K562 (cell line): ENCODE results near the gene ZDHHC8. TPM values are rescaled to one million over a fixed set of nuclear protein-coding genes. Genes with fewer than 3 reads are reported as not detected.

ENCODE experiments used
- ATAC-seq: fragments of 200-7000 bp; cut with Tn5 transposase; 3 replicates; pipeline ENCODE4 v1.9.1; 2020; ENCODE audit warnings: moderate library complexity
- BruUV-seq: library from RNA; stranded (reverse); fragments of 400-500 nt; replicated peaks from 2 replicates; lab custom pipeline; 2021; lab: Mats Ljungman, UMichigan
- CTCF ChIA-PET: fragments of 300-600 bp; formaldehyde crosslinking; extraction: SDS; loops from one replicate; lab custom pipeline; 2021; ENCODE audit warnings: low intra/inter-chr PET ratio; lab: Yijun Ruan, JAX
- POLR2A ChIA-PET: fragments of 300-600, 350-650 bp; sonication (Branson Sonifier 250); formaldehyde crosslinking; extraction: SDS; loops from one replicate; lab custom pipeline; 2021; ENCODE audit warnings: antibody characterized with exemption, inconsistent platforms; lab: Yijun Ruan, JAX
- DNase-seq, 4 experiments: peaks; one replicate each; pipeline versions ENCODE4 v3.0.0 to v3.0.0-alpha.2; 2011 to 2018; ENCODE audit warnings: low spot score in 3 of 4, mixed read lengths in 3 of 4; ENCODE audit errors: extremely low read depth in 1 of 4
- FAIRE-seq: peaks from 2 replicates; lab custom pipeline; 2011; peaks lifted over from hg19 to GRCh38; lab: Jason Lieb, UNC
- H2AFZ ChIP-seq: 2 replicates; pipeline ENCODE4 v1.6.0; 2011; ENCODE audit warnings: low read depth, low read length, control low read depth, inconsistent platforms
- H3K27ac ChIP-seq: fragments of 200-600 bp; 3 replicates; pipeline ENCODE4 v1.8.0; 2011; ENCODE audit warnings: low read depth, mild to moderate bottlenecking, control low read depth, inconsistent platforms, low read length, moderate library complexity, mixed read lengths; ENCODE audit errors: extremely low read depth
- H3K27me3 ChIP-seq, 2 experiments: fragments of 300-600 bp in 1 of 2; 2 replicates in 1 of 2; 3 replicates in 1 of 2; pipeline versions ENCODE4 v1.6.0 to v1.8.0; 2011; ENCODE audit warnings: inconsistent platforms in 2 of 2, low read length in 2 of 2, mild to moderate bottlenecking in 1 of 2, mixed read lengths in 1 of 2, moderate library complexity in 1 of 2; ENCODE audit not compliant: control insufficient read depth in 2 of 2, insufficient read depth in 2 of 2
- H3K36me3 ChIP-seq: fragments of 300-600 bp; 3 replicates; pipeline ENCODE4 v1.8.0; 2011; ENCODE audit warnings: mild to moderate bottlenecking, low read length, inconsistent platforms; ENCODE audit not compliant: control insufficient read depth, insufficient read depth
- H3K4me1 ChIP-seq, 2 experiments: fragments of 200-600 bp in 1 of 2; replicated peaks in 1 of 2; 2 replicates in 1 of 2; 3 replicates in 1 of 2; pipeline versions ENCODE4 v1.5.1 to v1.8.0; 2011; ENCODE audit warnings: inconsistent platforms in 2 of 2, low read length in 2 of 2, mild to moderate bottlenecking in 1 of 2, mixed read lengths in 1 of 2, moderate library complexity in 1 of 2; ENCODE audit not compliant: control insufficient read depth in 2 of 2, insufficient read depth in 2 of 2
- H3K4me2 ChIP-seq: 2 replicates; pipeline ENCODE4 v1.6.1; 2011; ENCODE audit warnings: low read length, control low read depth, inconsistent platforms, mixed read lengths; ENCODE audit not compliant: insufficient read depth
- H3K4me3 ChIP-seq: fragments of 200-600 bp; sonication (generic), shearing (Covaris generic); 2 replicates; pipeline ENCODE4 v1.5.1; 2016; ENCODE audit warnings: control low read depth, inconsistent platforms
- H3K79me2 ChIP-seq: fragments of 200-600 bp; 3 replicates; pipeline ENCODE4 v1.8.0; 2011; ENCODE audit warnings: low read length, inconsistent platforms; ENCODE audit not compliant: control insufficient read depth, insufficient read depth
- H3K9ac ChIP-seq, 2 experiments: 2 replicates each; pipeline versions ENCODE4 v1.6.0 to v1.6.1; 2011; ENCODE audit warnings: low read depth in 2 of 2, low read length in 2 of 2, control low read depth in 1 of 2, inconsistent platforms in 1 of 2, mild to moderate bottlenecking in 1 of 2, mixed read lengths in 1 of 2; ENCODE audit not compliant: insufficient read depth in 1 of 2
- H3K9me1 ChIP-seq: one replicate; pipeline ENCODE4 v1.6.0; 2011; ENCODE audit warnings: inconsistent platforms, mild to moderate bottlenecking, low read length, moderate library complexity; ENCODE audit not compliant: control insufficient read depth, insufficient read depth
- H3K9me3 ChIP-seq: replicated peaks from 2 replicates; pipeline ENCODE4 v1.5.1; 2011; ENCODE audit warnings: low read depth, low read length, inconsistent platforms; ENCODE audit not compliant: control insufficient read depth, insufficient read depth
- H4K20me1 ChIP-seq: replicated peaks from 2 replicates; pipeline ENCODE4 v1.6.1; 2011; ENCODE audit warnings: low read length, inconsistent platforms, mixed read lengths; ENCODE audit not compliant: control insufficient read depth, insufficient read depth
- NFIX ChIP-seq: fragments of 250-450 bp; sonication (Bioruptor Pico); IDR thresholded peaks from 2 replicates; pipeline ENCODE4 v1.4.0; 2020; ENCODE audit warnings: low read depth, mild to moderate bottlenecking, moderate library complexity
- SP2 ChIP-seq: IDR thresholded peaks from 2 replicates; pipeline ENCODE4 v1.6.1; 2011; ENCODE audit warnings: mild to moderate bottlenecking, low read depth, low read length, moderate library complexity; ENCODE audit not compliant: poor library complexity, severe bottlenecking; ENCODE audit errors: extremely low read depth
- ZNF184 ChIP-seq: sonication (generic); formaldehyde crosslinking; IDR thresholded peaks from 2 replicates; pipeline ENCODE4 v1.5.0; 2020; ENCODE audit warnings: missing genetic modification reagents
- WGBS: fragments of 100-300 bp; shearing (Covaris generic); methylation state at CpG from one replicate; pipeline ENCODE4 v1.1.6; 2016; ENCODE audit warnings: low coverage, mixed read lengths; ENCODE audit not compliant: insufficient coverage; ENCODE audit errors: missing lambda C conversion rate; 5-methylcytosine and 5-hydroxymethylcytosine counted together
- in situ Hi-C: fragments of 300-500 bp; cut with MboI; formaldehyde crosslinking; loops from 4 replicates; pipeline ENCODE4 v1.15.0; 2018; ENCODE audit warnings: inconsistent platforms, mixed read lengths
- intact Hi-C: fragments of 100-400 bp; cut with micrococcal nuclease; formaldehyde crosslinking; loops from 2 replicates; pipeline ENCODE4 v1.14.2; 2022
- polyA plus RNA-seq, 8 experiments: library from polyadenylated mRNA; depleted of rRNA in 4 of 8; stranded (reverse) in 5 of 8; unstranded in 3 of 8; fragments of >200 nt; fragmentation: Nextera tagmentation in 2 of 8; fragmentation: Illumina TruSeq in 1 of 8; extraction: Ambion mirVana in 2 of 8; extraction: Trizol in 1 of 8; gene quantifications; 2 replicates each; pipeline versions ENCODE4 v1.2.1 to v1.2.3, GENCODE V29; 2011 to 2014; ENCODE audit warnings: inconsistent platforms in 1 of 8, missing spikeins in 1 of 8
- total RNA-seq, 7 experiments: library from RNA; depleted of rRNA in 6 of 7; stranded (reverse); fragments of >200 nt in 6 of 7; fragmentation: Illumina TruSeq in 2 of 7; extraction: Trizol in 2 of 7; gene quantifications; 2 replicates each; pipeline versions ENCODE4 v1.2.1 to v1.2.3, GENCODE V29; 2011 to 2021; ENCODE audit warnings: low replicate concordance in 1 of 7
- TF ChIP-seq, protein P1 (sequence below): sonication (generic); formaldehyde crosslinking; IDR thresholded peaks from 2 replicates; pipeline ENCODE4 v1.8.1; 2023; ENCODE audit warnings: mild to moderate bottlenecking, missing genetic modification reagents
- TF ChIP-seq, protein P2 (sequence below): fragments of 250-450 bp; sonication (Bioruptor Pico); IDR thresholded peaks from 2 replicates; pipeline ENCODE4 v1.9.0; 2021; ENCODE audit warnings: mild to moderate bottlenecking, inconsistent platforms
- TF ChIP-seq, protein P3 (sequence below), 2 experiments: fragments of 450-650 bp in 1 of 2; sonication (generic) in 1 of 2; formaldehyde crosslinking in 1 of 2; IDR thresholded peaks; 2 replicates each; pipeline versions ENCODE4 v1.7.1 to v1.9.0; 2016 to 2022; ENCODE audit warnings: inconsistent platforms in 1 of 2, mild to moderate bottlenecking in 1 of 2, missing genetic modification reagents in 1 of 2

ZDHHC8 gene
- total and polyA plus RNA-seq, 9 of the 15 experiments (the other 6 are each of a cell fraction or from before 2014, with no cell fraction given), result 0.04 to 109 (median 16.4) TPM

DNA sequence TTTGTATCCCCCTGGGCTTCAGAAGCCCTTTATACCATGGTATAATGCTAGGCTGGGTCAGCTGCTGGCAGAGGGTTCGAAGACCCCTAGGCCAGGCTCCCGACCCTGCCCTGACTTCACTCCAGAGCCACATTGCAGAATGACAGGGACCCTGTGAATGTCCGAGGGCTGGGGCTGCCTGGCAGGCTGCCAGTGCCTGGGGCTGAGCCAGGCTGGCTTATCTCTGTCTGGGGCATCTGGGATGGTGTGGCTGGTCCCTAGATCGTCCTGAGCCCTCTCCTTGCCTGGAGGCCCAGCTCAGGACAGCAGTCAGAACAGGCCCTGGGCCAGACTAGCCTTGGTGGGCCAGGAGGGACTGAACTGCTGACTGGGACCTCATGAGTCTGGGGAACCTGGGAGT is 3.7 kb downstream of the ZDHHC8 start:
- in situ Hi-C loops, result no loop called here
- TF ChIP-seq ZNF184 (CRISPR knock-in tag) (0 out of 2 replicates have a peak, but pooled peaks have one; percentile 13), NFIX (CRISPR knock-in tag) (peak; percentile 53), SP2 (no peak)
- TF ChIP-seq, protein P1, sequence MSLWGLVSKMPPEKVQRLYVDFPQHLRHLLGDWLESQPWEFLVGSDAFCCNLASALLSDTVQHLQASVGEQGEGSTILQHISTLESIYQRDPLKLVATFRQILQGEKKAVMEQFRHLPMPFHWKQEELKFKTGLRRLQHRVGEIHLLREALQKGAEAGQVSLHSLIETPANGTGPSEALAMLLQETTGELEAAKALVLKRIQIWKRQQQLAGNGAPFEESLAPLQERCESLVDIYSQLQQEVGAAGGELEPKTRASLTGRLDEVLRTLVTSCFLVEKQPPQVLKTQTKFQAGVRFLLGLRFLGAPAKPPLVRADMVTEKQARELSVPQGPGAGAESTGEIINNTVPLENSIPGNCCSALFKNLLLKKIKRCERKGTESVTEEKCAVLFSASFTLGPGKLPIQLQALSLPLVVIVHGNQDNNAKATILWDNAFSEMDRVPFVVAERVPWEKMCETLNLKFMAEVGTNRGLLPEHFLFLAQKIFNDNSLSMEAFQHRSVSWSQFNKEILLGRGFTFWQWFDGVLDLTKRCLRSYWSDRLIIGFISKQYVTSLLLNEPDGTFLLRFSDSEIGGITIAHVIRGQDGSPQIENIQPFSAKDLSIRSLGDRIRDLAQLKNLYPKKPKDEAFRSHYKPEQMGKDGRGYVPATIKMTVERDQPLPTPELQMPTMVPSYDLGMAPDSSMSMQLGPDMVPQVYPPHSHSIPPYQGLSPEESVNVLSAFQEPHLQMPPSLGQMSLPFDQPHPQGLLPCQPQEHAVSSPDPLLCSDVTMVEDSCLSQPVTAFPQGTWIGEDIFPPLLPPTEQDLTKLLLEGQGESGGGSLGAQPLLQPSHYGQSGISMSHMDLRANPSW (CRISPR knock-in tag), result 0 out of 2 replicates have a peak, but pooled peaks have one; percentile 26
- TF ChIP-seq, protein P2, sequence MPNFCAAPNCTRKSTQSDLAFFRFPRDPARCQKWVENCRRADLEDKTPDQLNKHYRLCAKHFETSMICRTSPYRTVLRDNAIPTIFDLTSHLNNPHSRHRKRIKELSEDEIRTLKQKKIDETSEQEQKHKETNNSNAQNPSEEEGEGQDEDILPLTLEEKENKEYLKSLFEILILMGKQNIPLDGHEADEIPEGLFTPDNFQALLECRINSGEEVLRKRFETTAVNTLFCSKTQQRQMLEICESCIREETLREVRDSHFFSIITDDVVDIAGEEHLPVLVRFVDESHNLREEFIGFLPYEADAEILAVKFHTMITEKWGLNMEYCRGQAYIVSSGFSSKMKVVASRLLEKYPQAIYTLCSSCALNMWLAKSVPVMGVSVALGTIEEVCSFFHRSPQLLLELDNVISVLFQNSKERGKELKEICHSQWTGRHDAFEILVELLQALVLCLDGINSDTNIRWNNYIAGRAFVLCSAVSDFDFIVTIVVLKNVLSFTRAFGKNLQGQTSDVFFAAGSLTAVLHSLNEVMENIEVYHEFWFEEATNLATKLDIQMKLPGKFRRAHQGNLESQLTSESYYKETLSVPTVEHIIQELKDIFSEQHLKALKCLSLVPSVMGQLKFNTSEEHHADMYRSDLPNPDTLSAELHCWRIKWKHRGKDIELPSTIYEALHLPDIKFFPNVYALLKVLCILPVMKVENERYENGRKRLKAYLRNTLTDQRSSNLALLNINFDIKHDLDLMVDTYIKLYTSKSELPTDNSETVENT (CRISPR knock-in tag), result peak; percentile 31; the same call in 1 of the 2 replicates
- TF ChIP-seq, protein P3, sequence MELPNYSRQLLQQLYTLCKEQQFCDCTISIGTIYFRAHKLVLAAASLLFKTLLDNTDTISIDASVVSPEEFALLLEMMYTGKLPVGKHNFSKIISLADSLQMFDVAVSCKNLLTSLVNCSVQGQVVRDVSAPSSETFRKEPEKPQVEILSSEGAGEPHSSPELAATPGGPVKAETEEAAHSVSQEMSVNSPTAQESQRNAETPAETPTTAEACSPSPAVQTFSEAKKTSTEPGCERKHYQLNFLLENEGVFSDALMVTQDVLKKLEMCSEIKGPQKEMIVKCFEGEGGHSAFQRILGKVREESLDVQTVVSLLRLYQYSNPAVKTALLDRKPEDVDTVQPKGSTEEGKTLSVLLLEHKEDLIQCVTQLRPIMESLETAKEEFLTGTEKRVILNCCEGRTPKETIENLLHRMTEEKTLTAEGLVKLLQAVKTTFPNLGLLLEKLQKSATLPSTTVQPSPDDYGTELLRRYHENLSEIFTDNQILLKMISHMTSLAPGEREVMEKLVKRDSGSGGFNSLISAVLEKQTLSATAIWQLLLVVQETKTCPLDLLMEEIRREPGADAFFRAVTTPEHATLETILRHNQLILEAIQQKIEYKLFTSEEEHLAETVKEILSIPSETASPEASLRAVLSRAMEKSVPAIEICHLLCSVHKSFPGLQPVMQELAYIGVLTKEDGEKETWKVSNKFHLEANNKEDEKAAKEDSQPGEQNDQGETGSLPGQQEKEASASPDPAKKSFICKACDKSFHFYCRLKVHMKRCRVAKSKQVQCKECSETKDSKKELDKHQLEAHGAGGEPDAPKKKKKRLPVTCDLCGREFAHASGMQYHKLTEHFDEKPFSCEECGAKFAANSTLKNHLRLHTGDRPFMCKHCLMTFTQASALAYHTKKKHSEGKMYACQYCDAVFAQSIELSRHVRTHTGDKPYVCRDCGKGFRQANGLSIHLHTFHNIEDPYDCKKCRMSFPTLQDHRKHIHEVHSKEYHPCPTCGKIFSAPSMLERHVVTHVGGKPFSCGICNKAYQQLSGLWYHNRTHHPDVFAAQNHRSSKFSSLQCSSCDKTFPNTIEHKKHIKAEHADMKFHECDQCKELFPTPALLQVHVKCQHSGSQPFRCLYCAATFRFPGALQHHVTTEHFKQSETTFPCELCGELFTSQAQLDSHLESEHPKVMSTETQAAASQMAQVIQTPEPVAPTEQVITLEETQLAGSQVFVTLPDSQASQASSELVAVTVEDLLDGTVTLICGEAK (IDR thresholded peaks at IDR 0.05), result no peak
- TF ChIP-seq, protein P3 (CRISPR knock-in tag; IDR thresholded peaks at IDR 0.05), result 0 out of 2 replicates have a peak, but pooled peaks have one; percentile 14

More for the DNA sequence above, 3.7 kb downstream of the ZDHHC8 start:
- no peak overlapping the region for H3K4me2 ChIP-seq
- CTCF ChIA-PET, result no interaction called here
- no peak overlapping the region for H3K27ac ChIP-seq
- peaks cover 18% of the 10 kb centered on the region for H3K9me1 ChIP-seq
- peaks cover 17 to 90% of the 10 kb centered on the region in 2 experiments for H3K4me1 ChIP-seq
- peaks cover 57% of the 10 kb centered on the region for H4K20me1 ChIP-seq
- DNase-seq (peak in 1 of 4 experiments; percentile 68), FAIRE-seq (peak; percentile 35), ATAC-seq (no peak)
- H3K9ac ChIP-seq, result peak overlapping the region in 1 of 2 experiments; percentile 79; a peak in 2 of 4 replicates
- no peak overlapping the region for H3K4me3 ChIP-seq
- peaks cover 10% of the 10 kb centered on the region; the same call in 2 of the 3 replicates for H3K36me3 ChIP-seq
- BruUV-seq, result no TSS peak
- intact Hi-C loops, result no loop called here
- H2AFZ ChIP-seq, result no peak overlapping the region
- POLR2A ChIA-PET, result interaction anchor here (0.6 to 7.2 kb wide), 4 partner anchors 10 to 147 kb away, joined by 4 to 68 read pairs (median 5); no protein-coding TSS in a partner anchor
- no peaks in the 10 kb centered on the region for H3K9me3 ChIP-seq
- 48% methylated on average over 4 of the region's 4 CpGs for WGBS
- H3K27me3 ChIP-seq, result no peaks in the 10 kb centered on the region
- H3K79me2 ChIP-seq, result peaks cover 21% of the 10 kb centered on the region
